ENCODE data around the gene LRRC66.

DNA sequence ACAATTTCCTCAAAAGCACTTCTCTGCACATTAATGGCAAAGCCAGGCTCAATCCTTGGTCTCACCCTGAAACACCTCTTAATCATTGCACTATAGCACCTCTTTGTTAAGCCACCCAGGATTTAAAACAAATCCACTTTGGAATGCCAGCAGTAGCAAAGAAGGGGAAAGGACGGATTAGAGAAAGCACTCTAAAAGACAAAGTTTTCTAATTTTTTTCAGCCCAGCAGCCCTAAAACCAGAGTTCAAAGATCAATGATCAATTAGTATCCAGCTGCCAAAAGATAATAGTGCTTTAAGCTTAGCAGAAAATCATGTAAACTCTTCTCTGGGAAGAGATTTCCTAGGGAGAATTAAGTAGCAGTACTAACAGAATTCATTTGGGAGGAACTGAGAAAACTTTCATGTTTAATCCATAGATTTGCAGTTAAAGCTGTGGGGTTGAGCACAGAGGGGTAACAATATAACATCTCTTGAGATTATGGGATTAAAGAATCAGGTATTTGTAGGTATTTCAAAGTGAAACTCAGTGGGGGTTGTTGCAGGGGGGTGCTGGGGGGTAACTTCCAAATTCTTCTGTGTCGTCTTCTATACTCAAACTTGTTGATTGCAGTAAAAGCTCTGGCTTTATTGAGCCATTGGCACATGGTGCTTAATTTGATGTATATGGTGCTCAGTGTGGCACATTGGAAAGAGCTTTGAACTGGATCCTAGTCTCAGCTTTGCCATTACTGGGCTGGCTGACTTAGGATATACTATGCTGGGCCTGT is 61.8 kb downstream of the LRRC66 start:
- TF ChIP-seq, protein P1, sequence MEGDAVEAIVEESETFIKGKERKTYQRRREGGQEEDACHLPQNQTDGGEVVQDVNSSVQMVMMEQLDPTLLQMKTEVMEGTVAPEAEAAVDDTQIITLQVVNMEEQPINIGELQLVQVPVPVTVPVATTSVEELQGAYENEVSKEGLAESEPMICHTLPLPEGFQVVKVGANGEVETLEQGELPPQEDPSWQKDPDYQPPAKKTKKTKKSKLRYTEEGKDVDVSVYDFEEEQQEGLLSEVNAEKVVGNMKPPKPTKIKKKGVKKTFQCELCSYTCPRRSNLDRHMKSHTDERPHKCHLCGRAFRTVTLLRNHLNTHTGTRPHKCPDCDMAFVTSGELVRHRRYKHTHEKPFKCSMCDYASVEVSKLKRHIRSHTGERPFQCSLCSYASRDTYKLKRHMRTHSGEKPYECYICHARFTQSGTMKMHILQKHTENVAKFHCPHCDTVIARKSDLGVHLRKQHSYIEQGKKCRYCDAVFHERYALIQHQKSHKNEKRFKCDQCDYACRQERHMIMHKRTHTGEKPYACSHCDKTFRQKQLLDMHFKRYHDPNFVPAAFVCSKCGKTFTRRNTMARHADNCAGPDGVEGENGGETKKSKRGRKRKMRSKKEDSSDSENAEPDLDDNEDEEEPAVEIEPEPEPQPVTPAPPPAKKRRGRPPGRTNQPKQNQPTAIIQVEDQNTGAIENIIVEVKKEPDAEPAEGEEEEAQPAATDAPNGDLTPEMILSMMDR (IDR thresholded peaks at IDR 0.05) = no peak
- TF ChIP-seq POLR2AphosphoS5 (IDR thresholded peaks at IDR 0.05) = no peak
- TF ChIP-seq POLR2A (IDR thresholded peaks at IDR 0.05) = no peak
- TF ChIP-seq EP300 (IDR thresholded peaks at IDR 0.05) = no peak
